HepG2 (cell line): Measurements from ENCODE around the gene ATP9B. TPM values are rescaled to one million over a fixed set of nuclear protein-coding genes. Genes with fewer than 3 reads are reported as not detected.

Experiments
- ATAC-seq: fragments of 200-7000 bp; cut with Tn5 transposase; 3 replicates; pipeline ENCODE4 v1.9.1; 2020; ENCODE audit warnings: mild to moderate bottlenecking, moderate library complexity
- BruUV-seq: library from RNA; stranded (reverse); fragments of 400-500 nt; replicated peaks from 2 replicates; lab custom pipeline; 2021; lab: Mats Ljungman, UMichigan
- CTCF ChIA-PET: fragments of 300-600 bp; formaldehyde crosslinking; extraction: SDS; loops from one replicate; lab custom pipeline; 2021; ENCODE audit warnings: low total read pairs, inconsistent platforms, low intra/inter-chr PET ratio; lab: Yijun Ruan, JAX
- POLR2A ChIA-PET: fragments of 350-600 bp; sonication (Branson Sonifier 250); formaldehyde crosslinking; loops from one replicate; lab custom pipeline; 2020; ENCODE audit warnings: antibody characterized with exemption, inconsistent platforms; lab: Yijun Ruan, JAX
- DNase-seq: peaks from one replicate; pipeline ENCODE4 v3.0.0-alpha.2; 2015; ENCODE audit warnings: low spot score
- FAIRE-seq: peaks from 3 replicates; lab custom pipeline; 2011; peaks lifted over from hg19 to GRCh38; lab: Jason Lieb, UNC
- H2AFZ ChIP-seq: one replicate; pipeline ENCODE4 v1.6.1; 2011; ENCODE audit warnings: low read length, inconsistent platforms
- H3K27ac ChIP-seq: fragments of 300-600 bp; 3 replicates; pipeline ENCODE4 v1.8.0; 2011; ENCODE audit warnings: mixed run types, mild to moderate bottlenecking, mixed read lengths, low read length, inconsistent platforms; ENCODE audit not compliant: insufficient read depth; ENCODE audit errors: extremely low read length
- H3K27me3 ChIP-seq, 2 experiments: fragments of 200-600 bp in 1 of 2; 2 replicates in 1 of 2; 3 replicates in 1 of 2; pipeline versions ENCODE4 v1.6.0 to v1.8.0; 2011; ENCODE audit warnings: low read length in 2 of 2, mild to moderate bottlenecking in 2 of 2, moderate library complexity in 2 of 2, inconsistent platforms in 1 of 2; ENCODE audit not compliant: insufficient read depth in 2 of 2, control insufficient read depth in 1 of 2
- H3K36me3 ChIP-seq, 2 experiments: fragments of 200-600 bp in 1 of 2; replicated peaks in 1 of 2; 2 replicates in 1 of 2; 3 replicates in 1 of 2; pipeline versions ENCODE4 v1.5.1 to v1.8.0; 2011; ENCODE audit warnings: low read length in 2 of 2, inconsistent platforms in 1 of 2; ENCODE audit not compliant: insufficient read depth in 2 of 2, control insufficient read depth in 1 of 2
- H3K4me1 ChIP-seq: 2 replicates; pipeline ENCODE4 v1.5.1; 2012; ENCODE audit warnings: low read length, inconsistent platforms; ENCODE audit not compliant: insufficient read depth
- H3K4me2 ChIP-seq: 2 replicates; pipeline ENCODE4 v1.6.0; 2011; ENCODE audit warnings: low read depth, low read length, inconsistent platforms
- H3K4me3 ChIP-seq, 3 experiments: fragments of 200-600 bp in 1 of 3; sonication (generic), shearing (Covaris generic) in 1 of 3; replicated peaks in 1 of 3; 2 replicates each; pipeline ENCODE4 v1.5.1; 2011 to 2016; ENCODE audit warnings: low read length in 3 of 3, inconsistent platforms in 2 of 3, low read depth in 2 of 3, mild to moderate bottlenecking in 2 of 3, control low read depth in 1 of 3, mixed read lengths in 1 of 3; ENCODE audit not compliant: insufficient read depth in 1 of 3
- H3K79me2 ChIP-seq: one replicate; pipeline ENCODE4 v1.6.1; 2011; ENCODE audit warnings: low read length, inconsistent platforms; ENCODE audit not compliant: insufficient read depth
- H3K9ac ChIP-seq: 2 replicates; pipeline ENCODE4 v1.6.0; 2011; ENCODE audit warnings: mild to moderate bottlenecking, low read depth, low read length, inconsistent platforms; ENCODE audit not compliant: insufficient read depth
- H3K9me3 ChIP-seq: 2 replicates; pipeline ENCODE4 v1.5.1; 2012; ENCODE audit warnings: mild to moderate bottlenecking, low read length
- H4K20me1 ChIP-seq: 2 replicates; pipeline ENCODE4 v1.6.0; 2011; ENCODE audit warnings: inconsistent platforms, mild to moderate bottlenecking, low read length, moderate library complexity; ENCODE audit not compliant: insufficient read depth
- CENPX ChIP-seq: sonication (generic); formaldehyde crosslinking; IDR thresholded peaks from 2 replicates; pipeline ENCODE4 v1.9.0; 2021; ENCODE audit warnings: mild to moderate bottlenecking, missing genetic modification reagents, moderate library complexity
- CREB1 ChIP-seq, 2 experiments: fragments of 450-650 bp in 1 of 2; IDR thresholded peaks; 2 replicates each; pipeline ENCODE4 v1.6.1; 2016 to 2017; ENCODE audit warnings: control low read depth in 1 of 2, mild to moderate bottlenecking in 1 of 2, missing compliant biosample characterization in 1 of 2, missing genetic modification characterization in 1 of 2
- FOXK1 ChIP-seq: sonication (generic); formaldehyde crosslinking; IDR thresholded peaks from 2 replicates; pipeline ENCODE4 v1.4.0; 2020; ENCODE audit warnings: low read depth, missing genetic modification reagents, borderline replicate concordance
- HNF4A ChIP-seq: sonication (generic); formaldehyde crosslinking; IDR thresholded peaks from 2 replicates; pipeline ENCODE4 v1.4.0; 2020; ENCODE audit warnings: missing genetic modification reagents
- MTF1 ChIP-seq: sonication (generic); formaldehyde crosslinking; IDR thresholded peaks from 2 replicates; pipeline ENCODE4 v1.5.0; 2020; ENCODE audit warnings: missing genetic modification reagents
- ZBTB1 ChIP-seq: sonication (generic); formaldehyde crosslinking; IDR thresholded peaks from 2 replicates; pipeline ENCODE4 v1.4.0; 2020; ENCODE audit warnings: missing genetic modification reagents, borderline replicate concordance
- ZBTB7B ChIP-seq: sonication (generic); formaldehyde crosslinking; IDR thresholded peaks from 2 replicates; pipeline ENCODE4 v1.4.0; 2020; ENCODE audit warnings: missing genetic modification reagents
- ZFY ChIP-seq: sonication (generic); formaldehyde crosslinking; IDR thresholded peaks from 2 replicates; pipeline ENCODE4 v1.4.0; 2020; ENCODE audit warnings: missing genetic modification reagents
- ZNF879 ChIP-seq: sonication (generic); formaldehyde crosslinking; IDR thresholded peaks from 2 replicates; pipeline ENCODE4 v1.8.1; 2023; ENCODE audit warnings: missing genetic modification reagents
- WGBS: methylation state at CpG from one replicate; pipeline ENCODE4 v1.1.6; 2017; ENCODE audit warnings: low lambda C conversion rate; 5-methylcytosine and 5-hydroxymethylcytosine counted together
- in situ Hi-C: cut with HindIII; loops from 2 replicates; pipeline ENCODE4 v1.10.0; 2017; ENCODE audit warnings: low pct_unique_long_range_greater_than_20kb; ENCODE audit not compliant: extremely low pct_ligation_motif_present
- intact Hi-C: fragments of 100-400 bp; cut with micrococcal nuclease; formaldehyde crosslinking; loops from one replicate; pipeline ENCODE4 v1.10.0; 2022; ENCODE audit not compliant: unreplicated experiment
- polyA plus RNA-seq, 8 experiments: library from polyadenylated mRNA; depleted of rRNA in 3 of 8; stranded (reverse) in 7 of 8; unstranded in 1 of 8; fragments of >200 nt; fragmentation: Illumina TruSeq in 4 of 8; extraction: Trizol in 4 of 8; gene quantifications; 2 replicates each; pipeline versions ENCODE4 v1.2.1 to v1.2.3, GENCODE V29; 2011 to 2016; ENCODE audit warnings: low read depth in 4 of 8, missing spikeins in 1 of 8, mixed read lengths in 1 of 8; ENCODE audit not compliant: insufficient read depth in 1 of 8
- total RNA-seq, 5 experiments: library from RNA; depleted of rRNA; stranded (reverse); fragments of >200 nt; fragmentation: Illumina TruSeq; extraction: Trizol; gene quantifications; 2 replicates each; pipeline ENCODE4 v1.2.3, GENCODE V29; 2016; ENCODE audit warnings: low read depth in 1 of 5
- TF ChIP-seq, protein P1 (sequence below): IDR thresholded peaks from 2 replicates; pipeline ENCODE4 v1.6.1; 2016
- TF ChIP-seq, protein P2 (sequence below): IDR thresholded peaks from 2 replicates; pipeline ENCODE4 v1.6.1; 2016

ATP9B gene
- total and polyA plus RNA-seq, 2 of the 13 experiments (the other 11 are each of a cell fraction or from before 2014, with no cell fraction given), result 10.8 to 11.3 TPM

DNA sequence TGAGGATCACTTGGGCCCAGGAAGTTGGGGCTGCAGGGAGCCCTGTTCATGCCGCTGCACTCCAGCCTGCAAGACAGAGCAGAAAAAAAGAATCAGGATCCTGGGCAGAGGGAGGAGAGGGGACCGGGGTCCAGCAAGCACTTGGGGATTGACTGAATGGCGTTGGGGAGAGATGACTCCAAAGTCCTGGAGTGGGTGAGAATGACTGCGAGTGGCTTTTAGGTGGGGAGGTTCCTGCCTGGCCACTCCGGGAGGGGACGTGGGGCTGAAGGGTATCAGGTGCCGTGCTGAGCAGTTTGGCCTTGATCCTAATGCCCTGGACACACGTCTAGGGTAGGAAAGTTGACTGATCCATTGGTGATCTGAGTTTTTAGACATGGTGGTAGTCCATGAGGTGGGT is 323.0 kb downstream of the ATP9B start:
- in situ Hi-C loops, result no loop called here
- H4K20me1 ChIP-seq, result peaks cover 5% of the 10 kb centered on the region; the same call in 1 of the 2 replicates
- H3K4me1 ChIP-seq, result no peaks in the 10 kb centered on the region
- no peak overlapping the region for H3K9ac ChIP-seq
- intact Hi-C loops, result no loop called here
- H3K27me3 ChIP-seq, result peaks cover 9 to 69% of the 10 kb centered on the region in 2 experiments
- no peak for FAIRE-seq
- WGBS, result 11% methylated on average over 8 of the region's 8 CpGs
- no peak overlapping the region for H3K27ac ChIP-seq
- H3K9me3 ChIP-seq, result no peaks in the 10 kb centered on the region
- no peak overlapping the region for H3K4me2 ChIP-seq
- POLR2A ChIA-PET, result no interaction called here
- no peak for ATAC-seq
- CTCF ChIA-PET, result no interaction called here
- BruUV-seq, result no TSS peak
- H3K36me3 ChIP-seq, result no peaks in the 10 kb centered on the region
- H3K79me2 ChIP-seq, result no peaks in the 10 kb centered on the region
- no peak overlapping the region for H2AFZ ChIP-seq
- TF ChIP-seq HNF4A (CRISPR knock-in tag) (no peak), ZNF879 (CRISPR knock-in tag) (no peak), ZFY (CRISPR knock-in tag) (no peak), FOXK1 (no peak), ZBTB1 (no peak), CENPX (no peak), ZBTB7B (CRISPR knock-in tag) (no peak), MTF1 (CRISPR knock-in tag) (no peak), CREB1 (IDR thresholded peaks at IDR 0.05) (no peak), CREB1 (CRISPR knock-in tag; IDR thresholded peaks at IDR 0.05) (no peak)
- TF ChIP-seq, protein P1, sequence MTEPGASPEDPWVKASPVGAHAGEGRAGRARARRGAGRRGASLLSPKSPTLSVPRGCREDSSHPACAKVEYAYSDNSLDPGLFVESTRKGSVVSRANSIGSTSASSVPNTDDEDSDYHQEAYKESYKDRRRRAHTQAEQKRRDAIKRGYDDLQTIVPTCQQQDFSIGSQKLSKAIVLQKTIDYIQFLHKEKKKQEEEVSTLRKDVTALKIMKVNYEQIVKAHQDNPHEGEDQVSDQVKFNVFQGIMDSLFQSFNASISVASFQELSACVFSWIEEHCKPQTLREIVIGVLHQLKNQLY (CRISPR knock-in tag), result no peak
- TF ChIP-seq, protein P2, sequence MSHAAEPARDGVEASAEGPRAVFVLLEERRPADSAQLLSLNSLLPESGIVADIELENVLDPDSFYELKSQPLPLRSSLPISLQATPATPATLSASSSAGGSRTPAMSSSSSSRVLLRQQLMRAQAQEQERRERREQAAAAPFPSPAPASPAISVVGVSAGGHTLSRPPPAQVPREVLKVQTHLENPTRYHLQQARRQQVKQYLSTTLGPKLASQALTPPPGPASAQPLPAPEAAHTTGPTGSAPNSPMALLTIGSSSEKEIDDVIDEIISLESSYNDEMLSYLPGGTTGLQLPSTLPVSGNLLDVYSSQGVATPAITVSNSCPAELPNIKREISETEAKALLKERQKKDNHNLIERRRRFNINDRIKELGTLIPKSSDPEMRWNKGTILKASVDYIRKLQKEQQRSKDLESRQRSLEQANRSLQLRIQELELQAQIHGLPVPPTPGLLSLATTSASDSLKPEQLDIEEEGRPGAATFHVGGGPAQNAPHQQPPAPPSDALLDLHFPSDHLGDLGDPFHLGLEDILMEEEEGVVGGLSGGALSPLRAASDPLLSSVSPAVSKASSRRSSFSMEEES (CRISPR knock-in tag), result no peak
- TF ChIP-seq, all 625 proteins: peak for 0
- no peak for DNase-seq
- H3K4me3 ChIP-seq, result no peak overlapping the region
